Stomach (tissue), 9 donors: ENCODE measurements around the gene MRPL21. TPM values are rescaled to one million over a fixed set of nuclear protein-coding genes. Genes with fewer than 3 reads are reported as not detected.

ENCODE experiments used
- DNase-seq, 2 donors: peaks; one replicate each; pipeline versions ENCODE4 v3.0.0 to v3.0.0-alpha.2; 2013 to 2019
- H3K27ac ChIP-seq, 5 donors: fragments of 200-600 bp in 4 of 5; sonication (generic) in 4 of 5; one replicate each; pipeline ENCODE4 v1.5.1; 2013 to 2019; ENCODE audit warnings: mild to moderate bottlenecking in 1 of 5, moderate library complexity in 1 of 5
- H3K27me3 ChIP-seq, 3 donors: fragments of 200-600 bp; sonication (generic); one replicate each; pipeline ENCODE4 v1.5.1; 2017 to 2019; ENCODE audit warnings: mixed run types in 1 of 3
- H3K36me3 ChIP-seq, 4 donors: fragments of 200-600 bp; sonication (generic); 1 replicate in 3 of 4; 2 replicates in 1 of 4; pipeline ENCODE4 v1.5.1; 2016 to 2019
- H3K4me1 ChIP-seq, 4 donors: fragments of 200-600 bp; sonication (generic); one replicate each; pipeline ENCODE4 v1.5.1; 2016 to 2019
- H3K4me3 ChIP-seq, 4 donors: fragments of 200-600 bp; sonication (generic) in 3 of 4; one replicate each; pipeline ENCODE4 v1.5.1; 2016 to 2019; ENCODE audit warnings: mild to moderate bottlenecking in 1 of 4
- H3K9me3 ChIP-seq, 4 donors: fragments of 200-600 bp; sonication (generic); one replicate each; pipeline ENCODE4 v1.5.1; 2016 to 2019
- CTCF ChIP-seq, 7 experiments: fragments of 450-650 bp in 4 of 7; fragments of 200-600 bp in 3 of 7; sonication (generic) in 3 of 7; IDR thresholded peaks; one replicate each; pipeline ENCODE4 v1.5.1; 2016 to 2019; ENCODE audit warnings: antibody characterized with exemption in 7 of 7, control low read depth in 2 of 7, mild to moderate bottlenecking in 1 of 7
- EP300 ChIP-seq: sonication (generic); formaldehyde crosslinking; IDR thresholded peaks from one replicate; pipeline ENCODE4 v1.6.1; 2017; ENCODE audit warnings: antibody characterized with exemption
- POLR2A ChIP-seq, 4 donors: fragments of 450-650 bp; IDR thresholded peaks; one replicate each; pipeline ENCODE4 v1.6.1; 2016; ENCODE audit warnings: antibody characterized with exemption in 4 of 4, control low read depth in 2 of 4, mild to moderate bottlenecking in 1 of 4, moderate library complexity in 1 of 4
- POLR2AphosphoS5 ChIP-seq, 3 donors: sonication (generic); formaldehyde crosslinking; IDR thresholded peaks; one replicate each; pipeline ENCODE4 v1.6.1; 2016; ENCODE audit warnings: antibody characterized with exemption in 3 of 3
- WGBS, 5 donors: extraction: QIAGEN DNeasy Blood & Tissue Kit in 3 of 5; methylation state at CpG; one replicate each; pipeline versions ENCODE4 v1.1.5 to v1.1.7; 2013 to 2018; 5-methylcytosine and 5-hydroxymethylcytosine counted together
- intact Hi-C: fragments of 100-400 bp; cut with DNase I; formaldehyde crosslinking; loops from one replicate; pipeline ENCODE4 v1.15.1; 2023; ENCODE audit warnings: low total_unique reads
- polyA plus RNA-seq, 3 donors: library from polyadenylated mRNA; stranded (reverse); fragments of 200-250 nt; gene quantifications; one replicate each; pipeline ENCODE4 v1.2.3, GENCODE V29; 2013
- total RNA-seq, 5 donors: library from RNA; depleted of rRNA; stranded (reverse); fragments of >200 nt; gene quantifications; one replicate each; pipeline versions ENCODE4 v1.1.0 to v1.2.3, GENCODE V29; 2014 to 2016
- donor health status: healthy with polysubstance abuse.
- donor health status: Bipolar disorder and iron deficiency.
- donor health status: healthy.

Gene MRPL21
- total and polyA plus RNA-seq, 8 donors: 30.6 to 185 (median 92.6) TPM

- no peak for TF ChIP-seq EP300
- TF ChIP-seq POLR2A (IDR thresholded peaks at IDR 0.05): no peak
- Histone ChIP-seq H3K9me3 (peaks cover 0 to 7% (median 5%) of the 10 kb centered on the region in 4 donors), H3K4me1 (peaks cover 4 to 26% (median 25%) of the 10 kb centered on the region in 4 donors), H3K4me3 (no peak overlapping the region), H3K36me3 (no peaks in the 10 kb centered on the region), H3K27ac (no peak overlapping the region), H3K27me3 (no peaks in the 10 kb centered on the region)
- 78 to 88% (median 83%) methylated on average over 6 of the region's 6 CpGs for WGBS, 5 donors
- intact Hi-C loops: no loop called here
- no peak for DNase-seq
Measured at GRCh38 chr11:68867066-68867465, 36.6 kb downstream of the MRPL21 start.

- 83 to 90% (median 88%) methylated on average over 7 to 11 of the region's 11 CpGs for WGBS, 5 donors
- no peaks in the 10 kb centered on the region for H3K27me3 ChIP-seq
- intact Hi-C loops: no loop called here
- no peaks in the 10 kb centered on the region for H3K36me3 ChIP-seq
- peaks cover 0 to 7% (median 5%) of the 10 kb centered on the region in 4 donors for H3K9me3 ChIP-seq
- DNase-seq: no peak
- H3K27ac ChIP-seq: no peak overlapping the region
- peaks cover 0 to 11% (median 8%) of the 10 kb centered on the region in 4 donors for H3K4me1 ChIP-seq
- TF ChIP-seq POLR2AphosphoS5 (IDR thresholded peaks at IDR 0.05) (no peak), EP300 (no peak), POLR2A (IDR thresholded peaks at IDR 0.05) (no peak), CTCF (IDR thresholded peaks at IDR 0.05) (no peak)
- no peak overlapping the region for H3K4me3 ChIP-seq
Measured at GRCh38 chr11:68865241-68865640, 38.4 kb downstream of the MRPL21 start.

GRCh38 chr11:68863553-68864265 lies 39.9 kb downstream of the MRPL21 start:
- Histone ChIP-seq H3K4me3 (no peak overlapping the region), H3K4me1 (no peaks in the 10 kb centered on the region), H3K27me3 (no peaks in the 10 kb centered on the region), H3K36me3 (no peaks in the 10 kb centered on the region), H3K27ac (no peak overlapping the region), H3K9me3 (peaks cover 0 to 7% (median 5%) of the 10 kb centered on the region in 4 donors)
- TF ChIP-seq POLR2A (IDR thresholded peaks at IDR 0.05) (no peak), CTCF (IDR thresholded peaks at IDR 0.05) (no peak), EP300 (no peak), POLR2AphosphoS5 (IDR thresholded peaks at IDR 0.05) (no peak)
- intact Hi-C loops: no loop called here
- no peak for DNase-seq
- WGBS, 5 donors: 85 to 95% (median 94%) methylated on average over 3 of the region's 3 CpGs

GRCh38 chr11:68862421-68862820 lies 41.2 kb downstream of the MRPL21 start:
- Histone ChIP-seq H3K4me3 (no peak overlapping the region), H3K9me3 (peaks cover 0 to 7% (median 5%) of the 10 kb centered on the region in 4 donors), H3K36me3 (no peaks in the 10 kb centered on the region), H3K4me1 (peaks cover 0 to 3% (median 1%) of the 10 kb centered on the region in 4 donors), H3K27me3 (no peaks in the 10 kb centered on the region), H3K27ac (no peak overlapping the region)
- intact Hi-C loops: no loop called here
- 72 to 81% (median 76%) methylated on average over 6 of the region's 6 CpGs for WGBS, 5 donors
- TF ChIP-seq POLR2AphosphoS5 (IDR thresholded peaks at IDR 0.05): no peak
- no peak for TF ChIP-seq POLR2A (IDR thresholded peaks at IDR 0.05)
- no peak for DNase-seq

- peaks cover 14 to 28% (median 22%) of the 10 kb centered on the region in 4 donors for H3K4me1 ChIP-seq
- peaks cover 0 to 7% (median 5%) of the 10 kb centered on the region in 4 donors for H3K9me3 ChIP-seq
- H3K27ac ChIP-seq: no peak overlapping the region
- DNase-seq: no peak
- intact Hi-C loops: no loop called here
- H3K36me3 ChIP-seq: no peaks in the 10 kb centered on the region
- no peak overlapping the region for H3K4me3 ChIP-seq
- 78 to 87% (median 81%) methylated on average over 8 of the region's 8 CpGs for WGBS, 5 donors
- TF ChIP-seq POLR2AphosphoS5 (IDR thresholded peaks at IDR 0.05) (no peak), POLR2A (IDR thresholded peaks at IDR 0.05) (no peak), EP300 (no peak), CTCF (IDR thresholded peaks at IDR 0.05) (no peak)
- H3K27me3 ChIP-seq: peaks cover 0 to 15% (median 8%) of the 10 kb centered on the region in 3 donors
Measured at GRCh38 chr11:68859123-68859522, 44.5 kb downstream of the MRPL21 start.
